Omental fat pad (tissue), 4 donors: ENCODE data around the gene SRRM2. TPM values are rescaled to one million over a fixed set of nuclear protein-coding genes. Genes with fewer than 3 reads are reported as not detected.

Experiments
- ATAC-seq: fragments of 150-250 bp; one replicate; pipeline ENCODE4 v1.9.1; 2016; ENCODE audit warnings: mild to moderate bottlenecking, moderate library complexity; ENCODE audit not compliant: low FRiP score
- DNase-seq: peaks from one replicate; pipeline ENCODE4 v3.0.0-alpha.2; 2019; ENCODE audit warnings: low spot score
- CTCF ChIP-seq, 3 donors: fragments of 450-650 bp; IDR thresholded peaks; one replicate each; pipeline ENCODE4 v1.5.1; 2016 to 2017; ENCODE audit warnings: antibody characterized with exemption in 3 of 3, mild to moderate bottlenecking in 3 of 3, moderate library complexity in 2 of 3
- total RNA-seq, 4 donors: library from RNA; depleted of rRNA; stranded (reverse); fragments of >200 nt; gene quantifications; one replicate each; pipeline ENCODE4 v1.1.0, GENCODE V29; 2016

The SRRM2 gene
- total RNA-seq, 4 donors from 2014 or later = 230 to 465 (median 368) TPM

GRCh38 chr16:2734844-2735515, 17.5 kb upstream of the SRRM2 start:
- no peak for DNase-seq

GRCh38 chr16:2736476-2737237, 15.8 kb upstream of the SRRM2 start:
- no peak for ATAC-seq
- TF ChIP-seq CTCF (IDR thresholded peaks at IDR 0.05) = no peak

More at GRCh38 chr16:2734844-2735515, 17.5 kb upstream of the SRRM2 start:
- ATAC-seq = no peak
- TF ChIP-seq CTCF (IDR thresholded peaks at IDR 0.05) = no peak

GRCh38 chr16:2737238-2737605, 15.2 kb upstream of the SRRM2 start:
- DNase-seq (no peak), ATAC-seq (no peak)
- no peak for TF ChIP-seq CTCF (IDR thresholded peaks at IDR 0.05)

More at GRCh38 chr16:2736476-2737237, 15.8 kb upstream of the SRRM2 start:
- DNase-seq = no peak

- ATAC-seq (peak; percentile 27), DNase-seq (no peak)
- no peak for TF ChIP-seq CTCF (IDR thresholded peaks at IDR 0.05)
Observed at GRCh38 chr16:2737895-2738418, 14.5 kb upstream of the SRRM2 start.

GRCh38 chr16:2738615-2739014, 13.8 kb upstream of the SRRM2 start:
- DNase-seq = no peak
- TF ChIP-seq CTCF (IDR thresholded peaks at IDR 0.05) = no peak
- no peak for ATAC-seq

- no peak for DNase-seq
Observed at GRCh38 chr16:2739625-2740430, 12.6 kb upstream of the SRRM2 start.

More at GRCh38 chr16:2739625-2740430, 12.6 kb upstream of the SRRM2 start:
- no peak for TF ChIP-seq CTCF (IDR thresholded peaks at IDR 0.05)
- no peak for ATAC-seq
